H1 (cell line): ENCODE measurements around the gene ADSS1. TPM values are rescaled to one million over a fixed set of nuclear protein-coding genes. Genes with fewer than 3 reads are reported as not detected.

Experiments
- CTCF ChIA-PET: fragments of 300-600 bp; sonication (Branson Sonifier 250); formaldehyde crosslinking; loops from one replicate; lab custom pipeline; 2021; ENCODE audit not compliant: partially characterized antibody; lab: Charles Lee
- POLR2A ChIA-PET: fragments of 300-600 bp; sonication (Branson Sonifier 250); formaldehyde crosslinking; loops from one replicate; lab custom pipeline; 2021; ENCODE audit warnings: inconsistent platforms; ENCODE audit not compliant: partially characterized antibody; lab: Charles Lee
- DNase-seq, 2 experiments: peaks; one replicate each; pipeline versions ENCODE4 v3.0.0 to v3.0.0-alpha.2; 2010 to 2022; ENCODE audit warnings: low spot score in 2 of 2, low read depth in 1 of 2, mixed read lengths in 1 of 2
- FAIRE-seq: peaks from 2 replicates; lab custom pipeline; 2011; peaks lifted over from hg19 to GRCh38; lab: Jason Lieb, UNC
- H2AFZ ChIP-seq: 2 replicates; pipeline ENCODE4 v1.8.1; 2012; ENCODE audit warnings: low read length, inconsistent platforms
- H2AK5ac ChIP-seq: 2 replicates; pipeline ENCODE4 v1.6.1; 2013; ENCODE audit warnings: low read depth, low read length
- H2BK120ac ChIP-seq: replicated peaks from 2 replicates; pipeline ENCODE3; 2013; ENCODE audit warnings: low read depth, low read length, inconsistent platforms
- H2BK12ac ChIP-seq: 2 replicates; pipeline ENCODE4 v1.6.1; 2013; ENCODE audit warnings: low read depth, low read length
- H2BK15ac ChIP-seq: 2 replicates; pipeline ENCODE4 v1.6.1; 2013; ENCODE audit warnings: low read length
- H2BK20ac ChIP-seq: 2 replicates; pipeline ENCODE4 v1.6.1; 2013; ENCODE audit warnings: low read length
- H2BK5ac ChIP-seq: 2 replicates; pipeline ENCODE4 v1.6.1; 2013; ENCODE audit warnings: low read depth, low read length
- H3K14ac ChIP-seq: 2 replicates; pipeline ENCODE4 v1.6.1; 2013; ENCODE audit warnings: inconsistent platforms; ENCODE audit not compliant: insufficient read length
- H3K18ac ChIP-seq: 2 replicates; pipeline ENCODE4 v1.6.1; 2013; ENCODE audit warnings: low read length; ENCODE audit errors: extremely low read depth
- H3K23ac ChIP-seq: 2 replicates; pipeline ENCODE4 v1.6.1; 2013; ENCODE audit warnings: inconsistent platforms; ENCODE audit not compliant: insufficient read length
- H3K23me2 ChIP-seq: 2 replicates; pipeline ENCODE4 v1.6.1; 2013; ENCODE audit warnings: low read depth, low read length
- H3K27ac ChIP-seq: 2 replicates; pipeline ENCODE4 v1.6.1; 2011; ENCODE audit warnings: low read depth, low read length, inconsistent platforms
- H3K27me3 ChIP-seq, 4 experiments: replicated peaks in 1 of 4; 1 replicate in 1 of 4; 2 replicates in 3 of 4; pipeline versions ENCODE4 v1.6.1 to v1.8.1; 2011 to 2013; ENCODE audit warnings: low read length in 3 of 4, mild to moderate bottlenecking in 3 of 4, inconsistent platforms in 2 of 4, mixed read lengths in 2 of 4, moderate library complexity in 1 of 4; ENCODE audit not compliant: control insufficient read depth in 3 of 4, insufficient read depth in 3 of 4; ENCODE audit errors: extremely low read depth in 1 of 4
- H3K36me3 ChIP-seq, 4 experiments: 2 replicates each; pipeline versions ENCODE4 v1.6.1 to v1.8.1; 2011 to 2013; ENCODE audit warnings: mild to moderate bottlenecking in 4 of 4, low read length in 3 of 4, moderate library complexity in 2 of 4, control low read depth in 1 of 4, inconsistent platforms in 1 of 4; ENCODE audit not compliant: insufficient read depth in 4 of 4, control insufficient read depth in 2 of 4
- H3K4ac ChIP-seq: replicated peaks from 2 replicates; pipeline ENCODE3; 2013; ENCODE audit warnings: low read length, low read depth, mixed read lengths, inconsistent platforms; ENCODE audit not compliant: insufficient read length
- H3K4me1 ChIP-seq, 4 experiments: replicated peaks in 1 of 4; 1 replicate in 1 of 4; 2 replicates in 3 of 4; pipeline versions ENCODE4 v1.6.1 to v1.8.1; 2011 to 2013; ENCODE audit warnings: low read length in 3 of 4, inconsistent platforms in 2 of 4, mixed read lengths in 1 of 4; ENCODE audit not compliant: insufficient read depth in 4 of 4, control insufficient read depth in 3 of 4
- H3K4me2 ChIP-seq, 2 experiments: 2 replicates each; pipeline versions ENCODE4 v1.6.1 to v1.8.1; 2011 to 2013; ENCODE audit warnings: low read depth in 2 of 2, low read length in 2 of 2, control low read depth in 1 of 2, inconsistent platforms in 1 of 2, mild to moderate bottlenecking in 1 of 2; ENCODE audit not compliant: insufficient read depth in 1 of 2
- H3K4me3 ChIP-seq, 4 experiments: fragments of 200-600, 300-600 bp in 1 of 4; sonication (generic), shearing (Covaris generic), sonication (Bioruptor Twin) in 1 of 4; 2 replicates each; pipeline versions ENCODE4 v1.5.1 to v1.8.1; 2011 to 2016; ENCODE audit warnings: low read length in 4 of 4, low read depth in 3 of 4, control low read depth in 2 of 4, inconsistent platforms in 2 of 4, mild to moderate bottlenecking in 2 of 4, mixed read lengths in 1 of 4, moderate library complexity in 1 of 4; ENCODE audit not compliant: insufficient read depth in 2 of 4; ENCODE audit errors: extremely low read depth in 1 of 4
- H3K56ac ChIP-seq: replicated peaks from 2 replicates; pipeline ENCODE3; 2013; ENCODE audit warnings: low read depth, mild to moderate bottlenecking, mixed read lengths, low read length, inconsistent platforms; ENCODE audit not compliant: insufficient read length
- H3K79me1 ChIP-seq: 2 replicates; pipeline ENCODE4 v1.6.1; 2013; ENCODE audit warnings: low read depth, low read length, control low read depth
- H3K79me2 ChIP-seq, 2 experiments: 2 replicates each; pipeline versions ENCODE4 v1.6.1 to v1.8.1; 2012 to 2013; ENCODE audit warnings: low read length in 2 of 2, mild to moderate bottlenecking in 2 of 2, inconsistent platforms in 1 of 2; ENCODE audit not compliant: insufficient read depth in 2 of 2, control insufficient read depth in 1 of 2
- H3K9ac ChIP-seq, 4 experiments: replicated peaks in 1 of 4; 1 replicate in 1 of 4; 2 replicates in 3 of 4; pipeline versions ENCODE4 v1.6.1 to v1.8.1; 2011 to 2013; ENCODE audit warnings: low read depth in 3 of 4, low read length in 3 of 4, control low read depth in 2 of 4, mild to moderate bottlenecking in 2 of 4, moderate library complexity in 2 of 4, inconsistent platforms in 1 of 4; ENCODE audit errors: extremely low read depth in 1 of 4
- H3K9me3 ChIP-seq, 2 experiments: 2 replicates each; pipeline versions ENCODE4 v1.6.1 to v1.8.1; 2012 to 2013; ENCODE audit warnings: mild to moderate bottlenecking in 2 of 2, moderate library complexity in 2 of 2, control low read depth in 1 of 2, inconsistent platforms in 1 of 2, low read depth in 1 of 2, low read length in 1 of 2, mixed read lengths in 1 of 2; ENCODE audit not compliant: insufficient read depth in 2 of 2
- H4K20me1 ChIP-seq, 2 experiments: replicated peaks in 1 of 2; 2 replicates each; pipeline versions ENCODE3 to v1.8.1; 2011 to 2013; ENCODE audit warnings: inconsistent platforms in 2 of 2, low read length in 2 of 2, mild to moderate bottlenecking in 1 of 2; ENCODE audit not compliant: insufficient read depth in 2 of 2, control insufficient read depth in 1 of 2
- H4K5ac ChIP-seq: 2 replicates; pipeline ENCODE4 v1.6.1; 2013; ENCODE audit warnings: low read length, low read depth, mixed read lengths, inconsistent platforms; ENCODE audit not compliant: insufficient read length
- H4K8ac ChIP-seq: 2 replicates; pipeline ENCODE4 v1.8.0; 2013; ENCODE audit warnings: mild to moderate bottlenecking, moderate library complexity, low read length, inconsistent platforms; ENCODE audit not compliant: insufficient read depth; ENCODE audit errors: extremely low read depth
- H4K91ac ChIP-seq: replicated peaks from 2 replicates; pipeline ENCODE3; 2013; ENCODE audit warnings: low read length, mixed read lengths, inconsistent platforms; ENCODE audit not compliant: insufficient read length
- JUND ChIP-seq: IDR thresholded peaks from 2 replicates; pipeline ENCODE4 v1.6.1; 2011; ENCODE audit warnings: mild to moderate bottlenecking, improper control_type of control experiment, low read length
- WGBS, 2 experiments: shearing (Covaris generic) in 1 of 2; methylation state at CpG; one replicate each; pipeline versions ENCODE4 v1.1.6 to v1.1.7; 2013 to 2015; ENCODE audit warnings: low lambda C conversion rate in 2 of 2, mixed read lengths in 2 of 2, inconsistent platforms in 1 of 2, low coverage in 1 of 2, missing lambda C conversion rate in 1 of 2; ENCODE audit not compliant: insufficient replicate concordance in 2 of 2, insufficient coverage in 1 of 2, insufficient read length in 1 of 2; ENCODE audit errors: extremely low coverage in 1 of 2, missing lambda C conversion rate in 1 of 2; 5-methylcytosine and 5-hydroxymethylcytosine counted together
- polyA plus RNA-seq, 7 experiments: library from polyadenylated mRNA; depleted of rRNA in 3 of 7; stranded (reverse) in 5 of 7; unstranded in 2 of 7; fragments of >200 nt in 5 of 7; fragments of 200-250 nt in 2 of 7; gene quantifications; 1 replicate in 5 of 7; 2 replicates in 1 of 7; 4 replicates in 1 of 7; pipeline versions ENCODE4 v1.2.1 to v1.2.3, GENCODE V29; 2011 to 2013; ENCODE audit warnings: missing spikeins in 2 of 7, mixed read lengths in 2 of 7
- total RNA-seq: library from RNA; stranded (reverse); fragmentation: NEBNext Ultra II Directional; extraction: Animal tissue kit (Norgen Biotek cat#: 25700); gene quantifications from 2 replicates; pipeline ENCODE4 v1.2.1, GENCODE V29; 2021

Gene ADSS1
- total and polyA plus RNA-seq, 2 of the 8 experiments (the other 6 are each of a cell fraction or from before 2014, with no cell fraction given) = 7.1 to 7.9 TPM

DNA sequence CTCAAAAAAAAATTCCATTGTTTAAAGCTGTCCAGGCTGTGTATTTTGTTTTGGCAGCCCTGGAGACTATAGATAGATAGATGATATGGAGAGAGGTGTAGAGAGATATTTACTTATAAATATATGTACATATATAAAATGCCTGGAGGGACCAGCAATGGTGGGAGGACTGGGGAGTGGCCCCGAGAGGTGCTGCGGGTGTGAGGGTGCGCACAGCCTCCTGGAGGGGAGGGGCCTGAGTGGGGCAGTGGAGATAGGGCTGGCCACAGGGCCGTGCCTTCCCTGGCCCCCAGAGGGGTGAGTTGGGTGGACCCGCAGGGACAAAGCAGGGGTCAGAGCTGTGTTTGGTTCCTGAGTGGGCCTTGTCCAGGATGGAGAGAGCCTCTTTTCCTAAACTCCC is 6.5 kb downstream of the ADSS1 start:
- Histone ChIP-seq H3K23ac (no peak overlapping the region), H3K36me3 (no peaks in the 10 kb centered on the region), H3K9me3 (no peaks in the 10 kb centered on the region), H3K14ac (no peak overlapping the region), H3K9ac (no peak overlapping the region), H2BK12ac (no peak overlapping the region), H3K4ac (no peak overlapping the region), H3K27ac (no peak overlapping the region), H2AK5ac (no peak overlapping the region), H4K5ac (no peak overlapping the region), H2BK120ac (no peak overlapping the region), H3K4me3 (no peak overlapping the region), H2AFZ (no peak overlapping the region), H4K91ac (no peak overlapping the region), H2BK5ac (no peak overlapping the region), H3K27me3 (peaks cover 0 to 5% (median 2%) of the 10 kb centered on the region in 4 experiments; a peak in 2 of 7 replicates), H3K79me1 (no peaks in the 10 kb centered on the region), H3K18ac (no peak overlapping the region), H4K20me1 (peaks cover 0 to 7% of the 10 kb centered on the region in 2 experiments), H2BK20ac (no peak overlapping the region), H3K79me2 (no peaks in the 10 kb centered on the region), H2BK15ac (no peak overlapping the region), H3K56ac (no peak overlapping the region), H3K4me2 (no peak overlapping the region), H4K8ac (peak overlapping the region; percentile 65; the same call in 1 of the 2 replicates), H3K4me1 (peaks cover 0 to under 1% (median 0%) of the 10 kb centered on the region in 4 experiments; a peak in 3 of 7 replicates), H3K23me2 (no peaks in the 10 kb centered on the region)
- no peak for FAIRE-seq
- DNase-seq = no peak
- CTCF ChIA-PET = interaction anchor here (0.6 to 3.3 kb wide), 17 partner anchors 8 to 137 kb away, joined by 3 to 18 read pairs (median 4); partner anchors contain the start of gene SIVA1
- 82% methylated on average over 5 of the region's 5 CpGs; no CpG with 5 or more reads in 1 of the 2 experiments for WGBS, 2 experiments
- POLR2A ChIA-PET = interaction anchor here (1.2 to 1.6 kb wide), 3 partner anchors 8 to 53 kb away, joined by 3 to 4 read pairs (median 3); no protein-coding TSS in a partner anchor
- TF ChIP-seq JUND = no peak
